Spleen (tissue), 7 donors: ENCODE data around the gene RPGRIP1L.

ENCODE experiments used
- POLR2A ChIP-seq, 3 donors: fragments of 450-650 bp; IDR thresholded peaks; one replicate each; pipeline ENCODE4 v1.5.1; 2017; ENCODE audit warnings: antibody characterized with exemption in 3 of 3, mild to moderate bottlenecking in 1 of 3
- POLR2AphosphoS5 ChIP-seq, 3 donors: sonication (generic); formaldehyde crosslinking; IDR thresholded peaks; one replicate each; pipeline ENCODE4 v1.5.1; 2017; ENCODE audit warnings: antibody characterized with exemption in 3 of 3
- TF ChIP-seq, protein P1 (sequence below), 11 experiments: fragments of 200-600 bp in 7 of 11; fragments of 450-650 bp in 4 of 11; sonication (generic) in 4 of 11; IDR thresholded peaks in 8 of 11; conservative IDR thresholded peaks in 3 of 11; 1 replicate in 7 of 11; 2 replicates in 4 of 11; pipeline versions ENCODE4 v1.4.0 to v1.8.0; 2016 to 2021; ENCODE audit warnings: antibody characterized with exemption in 11 of 11, inconsistent platforms in 4 of 11, mild to moderate bottlenecking in 1 of 11
- donor health status: DM: no; HTN: no; CAD: no; lungs with moderate emphysema.
- donor health status: DM: no; HTN: no; CAD: no.
- donor health status: DM: no; HTN: no; CAD: no.

DNA sequence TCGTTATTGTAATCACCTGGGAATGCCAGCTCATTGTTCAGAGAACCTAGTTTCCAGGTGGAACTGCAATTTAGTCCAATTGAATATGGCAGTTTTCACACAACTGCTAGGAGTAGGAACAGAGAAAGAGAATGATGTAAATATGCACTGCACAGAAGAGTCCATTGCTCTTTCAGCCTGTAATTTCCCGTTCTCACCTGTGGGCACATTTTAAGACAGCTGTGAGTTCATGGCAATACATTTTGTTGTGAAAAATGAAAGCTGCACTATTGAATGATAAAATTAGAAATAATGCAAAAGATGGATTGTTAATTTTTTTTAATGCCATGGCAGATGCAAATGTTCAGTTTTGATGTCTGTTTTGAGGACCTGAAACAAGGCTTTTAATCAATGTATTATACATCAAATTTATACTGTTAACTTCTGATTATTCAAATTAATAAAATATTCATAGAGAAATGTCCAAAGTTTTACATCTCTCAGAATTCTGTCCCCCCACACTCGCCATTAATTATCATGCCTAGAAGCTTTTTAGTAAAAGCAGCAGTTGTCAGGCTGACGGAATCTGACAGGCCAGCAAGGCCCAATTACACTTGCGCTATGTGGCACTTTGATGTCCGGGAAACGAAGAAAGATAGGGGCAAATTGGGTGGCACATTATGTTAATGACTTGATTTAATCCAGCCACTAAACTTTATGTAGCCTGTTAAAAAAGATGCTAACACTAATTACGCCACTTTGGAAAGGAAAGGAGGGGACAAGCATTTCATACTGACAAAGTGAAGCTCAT is 72.2 kb downstream of the RPGRIP1L start:
- TF ChIP-seq POLR2AphosphoS5 (IDR thresholded peaks at IDR 0.05) (no peak), POLR2A (IDR thresholded peaks at IDR 0.05) (no peak)
- TF ChIP-seq, protein P1, sequence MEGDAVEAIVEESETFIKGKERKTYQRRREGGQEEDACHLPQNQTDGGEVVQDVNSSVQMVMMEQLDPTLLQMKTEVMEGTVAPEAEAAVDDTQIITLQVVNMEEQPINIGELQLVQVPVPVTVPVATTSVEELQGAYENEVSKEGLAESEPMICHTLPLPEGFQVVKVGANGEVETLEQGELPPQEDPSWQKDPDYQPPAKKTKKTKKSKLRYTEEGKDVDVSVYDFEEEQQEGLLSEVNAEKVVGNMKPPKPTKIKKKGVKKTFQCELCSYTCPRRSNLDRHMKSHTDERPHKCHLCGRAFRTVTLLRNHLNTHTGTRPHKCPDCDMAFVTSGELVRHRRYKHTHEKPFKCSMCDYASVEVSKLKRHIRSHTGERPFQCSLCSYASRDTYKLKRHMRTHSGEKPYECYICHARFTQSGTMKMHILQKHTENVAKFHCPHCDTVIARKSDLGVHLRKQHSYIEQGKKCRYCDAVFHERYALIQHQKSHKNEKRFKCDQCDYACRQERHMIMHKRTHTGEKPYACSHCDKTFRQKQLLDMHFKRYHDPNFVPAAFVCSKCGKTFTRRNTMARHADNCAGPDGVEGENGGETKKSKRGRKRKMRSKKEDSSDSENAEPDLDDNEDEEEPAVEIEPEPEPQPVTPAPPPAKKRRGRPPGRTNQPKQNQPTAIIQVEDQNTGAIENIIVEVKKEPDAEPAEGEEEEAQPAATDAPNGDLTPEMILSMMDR (IDR thresholded peaks at IDR 0.05 in 8 of 11, conservative IDR thresholded peaks at IDR 0.05 in 3 of 11): no peak
